ENCODE measurements around the gene MDK.

Gene MDK

GRCh38 chr11:46381048-46381818, at the start of gene MDK:
TSS of gene MDK (plus strand) at chr11:46381669. CDS start at chr11:46382058, 389 bp downstream.
- FAIRE-seq, result no peak

- FAIRE-seq, result no peak
Measured at GRCh38 chr11:46332093-46332567, 49.3 kb upstream of the MDK start.

- no peak for FAIRE-seq
Measured at GRCh38 chr11:46332568-46333393, 48.7 kb upstream of the MDK start.

- FAIRE-seq, result no peak
Measured at GRCh38 chr11:46333394-46333947, 48.0 kb upstream of the MDK start.

- no peak for FAIRE-seq
Measured at GRCh38 chr11:46334211-46334610, 47.3 kb upstream of the MDK start.

- FAIRE-seq, result no peak
Measured at GRCh38 chr11:46335271-46335670, 46.2 kb upstream of the MDK start.

- FAIRE-seq, result no peak
Measured at GRCh38 chr11:46335890-46336562, 45.4 kb upstream of the MDK start.

GRCh38 chr11:46336563-46337180, 44.8 kb upstream of the MDK start:
- FAIRE-seq, result no peak

- no peak for FAIRE-seq
Measured at GRCh38 chr11:46337626-46338345, 43.7 kb upstream of the MDK start.

- FAIRE-seq, result no peak
Measured at GRCh38 chr11:46338636-46338987, 42.9 kb upstream of the MDK start.

- no peak for FAIRE-seq
Measured at GRCh38 chr11:46338988-46339666, 42.3 kb upstream of the MDK start.

- no peak for FAIRE-seq
Measured at GRCh38 chr11:46339816-46340215, 41.7 kb upstream of the MDK start.

- FAIRE-seq, result no peak
Measured at GRCh38 chr11:46341454-46341853, 40.0 kb upstream of the MDK start.

GRCh38 chr11:46342239-46342638, 39.2 kb upstream of the MDK start:
- FAIRE-seq, result no peak

- FAIRE-seq, result no peak
Measured at GRCh38 chr11:46343520-46343919, 37.9 kb upstream of the MDK start.

- FAIRE-seq, result no peak
Measured at GRCh38 chr11:46345131-46345597, 36.3 kb upstream of the MDK start.

- FAIRE-seq, result no peak
Measured at GRCh38 chr11:46345881-46346484, 35.5 kb upstream of the MDK start.

GRCh38 chr11:46346886-46347636, 34.4 kb upstream of the MDK start, which contains the start of gene DGKZ:
TSS of gene DGKZ (plus strand) at chr11:46347463. CDS start at chr11:46347660, 197 bp downstream.
- FAIRE-seq, result no peak

GRCh38 chr11:46347637-46348311, 33.7 kb upstream of the MDK start:
- no peak for FAIRE-seq
